Activated CD4-positive, alpha-beta T cell treated with anti-CD3 and anti-CD28 coated beads, Interleukin-2, amount 50 U/mL, for 4 hours (primary cell): ENCODE data around the gene TBC1D22A.

Experiments
- DNase-seq, 2 experiments: peaks; one replicate each; pipeline ENCODE4 v3.0.0-alpha.2; 2020

TBC1D22A gene

DNA sequence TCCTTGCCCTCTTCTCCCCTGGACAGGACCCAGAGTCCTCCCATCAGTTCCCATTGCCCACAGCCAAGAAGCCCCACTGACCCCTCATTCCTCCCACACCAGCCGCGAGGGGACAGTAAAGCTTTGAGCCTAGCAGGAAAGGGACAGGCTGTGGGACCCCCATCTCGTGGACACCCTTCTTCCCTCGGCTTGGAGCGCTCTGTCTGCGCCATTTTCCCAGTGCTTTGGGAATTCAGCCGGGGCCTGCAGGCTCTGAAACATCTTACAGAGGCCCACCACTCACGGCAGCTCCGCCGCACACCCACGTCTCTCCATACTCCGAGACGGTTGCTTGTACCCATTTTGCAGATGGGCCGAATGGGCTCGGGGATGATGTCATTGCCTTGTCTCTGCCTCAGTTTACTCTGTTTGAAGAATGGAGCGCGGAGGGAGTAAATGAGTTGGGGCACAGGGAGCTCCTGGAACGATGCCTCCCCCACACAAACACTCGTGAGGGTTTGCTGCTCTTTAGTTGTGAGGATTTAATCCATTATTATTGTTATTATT lies 447.7 kb downstream of the TBC1D22A start:
- no peak for DNase-seq

DNA sequence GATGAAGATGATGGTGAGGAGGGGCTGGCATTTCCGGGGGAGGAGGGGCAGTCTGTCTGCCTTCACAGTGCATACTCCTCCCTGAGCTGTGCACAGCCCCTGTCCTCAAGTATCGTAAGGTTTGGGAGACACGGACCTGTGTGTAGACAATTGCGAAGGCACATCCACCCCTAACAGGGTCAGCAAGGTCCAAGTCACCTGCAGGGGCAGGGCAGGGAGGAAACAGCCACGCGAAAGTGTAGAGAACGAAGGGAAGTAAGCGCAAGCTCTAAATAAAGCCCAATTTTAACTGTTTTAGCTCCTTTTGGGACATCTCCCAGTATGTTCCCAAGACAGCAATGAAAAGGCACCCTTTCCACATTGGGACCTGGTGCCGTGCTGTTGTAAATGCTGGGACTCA lies 448.2 kb downstream of the TBC1D22A start:
- DNase-seq = no peak

DNA sequence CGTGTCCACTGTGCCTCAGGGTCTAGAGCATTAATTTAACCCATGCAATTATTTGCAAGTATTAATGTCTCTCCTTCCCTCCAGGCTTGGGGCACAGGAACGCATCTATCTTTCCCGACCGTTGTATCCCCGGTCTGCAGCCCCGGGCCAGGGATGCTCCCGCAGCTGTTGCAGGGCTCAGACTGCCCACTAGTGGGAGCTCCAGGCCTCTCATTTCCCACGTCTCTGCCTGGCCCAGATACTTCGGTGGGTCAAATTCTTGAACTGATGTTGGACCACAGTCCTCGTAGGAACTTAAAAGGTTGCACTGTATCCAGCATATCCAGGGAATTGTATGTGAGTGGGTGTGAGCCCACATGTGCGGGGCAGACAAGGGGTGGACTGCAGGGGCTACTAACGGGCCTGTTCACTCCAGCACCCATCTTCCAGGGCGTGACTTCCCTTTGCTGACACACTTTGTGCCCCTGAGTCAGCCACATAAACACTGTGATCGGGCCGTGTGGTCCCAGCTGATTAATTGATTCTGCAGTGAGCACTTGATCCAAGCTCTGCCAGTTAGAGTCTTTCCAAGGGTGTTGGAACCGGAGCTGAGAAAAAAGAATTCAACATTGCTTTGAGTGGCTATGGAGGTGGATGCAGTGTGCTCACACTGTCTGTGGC lies 451.3 kb downstream of the TBC1D22A start:
- DNase-seq = peak; percentile 12 to 16

DNA sequence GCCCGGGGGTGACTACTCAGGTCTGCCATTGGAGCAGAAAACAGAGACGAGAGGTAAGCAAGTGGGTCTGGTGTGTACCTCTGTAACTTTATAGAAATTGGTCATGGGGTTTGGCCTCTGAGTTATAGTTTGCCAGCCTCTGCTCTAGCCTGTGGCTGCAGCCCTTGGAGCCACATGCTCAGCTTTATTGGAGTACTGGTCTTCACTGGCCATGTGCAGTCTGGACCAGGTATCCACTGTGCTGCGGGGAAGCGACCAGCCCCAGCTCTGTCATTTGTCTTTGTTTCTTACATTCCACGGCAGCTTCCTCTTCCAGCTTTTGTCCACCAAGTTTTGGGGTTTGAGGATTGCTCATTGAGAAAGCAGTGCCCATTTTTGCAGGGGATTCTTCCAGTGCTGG lies 453.4 kb downstream of the TBC1D22A start:
- no peak for DNase-seq

DNA sequence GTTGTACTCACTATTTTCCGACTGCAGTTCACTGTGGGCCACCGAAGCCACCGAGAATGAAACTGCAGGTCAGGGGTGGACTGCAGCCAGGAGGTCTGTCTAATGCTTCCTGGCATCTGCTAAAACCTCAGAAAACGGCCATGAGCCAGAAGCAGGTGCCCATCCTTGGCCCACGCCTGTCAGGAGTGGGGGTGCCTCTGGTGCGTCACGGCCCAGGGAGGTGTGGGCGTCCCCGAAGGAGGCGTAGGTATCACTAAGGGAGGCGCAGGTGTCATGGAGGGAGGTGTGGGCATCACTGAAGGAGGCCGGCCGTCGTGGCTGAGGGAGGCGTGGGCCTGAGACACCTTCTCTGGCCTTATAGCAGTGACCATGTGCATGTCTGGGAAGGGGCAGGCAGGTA lies 456.2 kb downstream of the TBC1D22A start:
- no peak for DNase-seq

DNA sequence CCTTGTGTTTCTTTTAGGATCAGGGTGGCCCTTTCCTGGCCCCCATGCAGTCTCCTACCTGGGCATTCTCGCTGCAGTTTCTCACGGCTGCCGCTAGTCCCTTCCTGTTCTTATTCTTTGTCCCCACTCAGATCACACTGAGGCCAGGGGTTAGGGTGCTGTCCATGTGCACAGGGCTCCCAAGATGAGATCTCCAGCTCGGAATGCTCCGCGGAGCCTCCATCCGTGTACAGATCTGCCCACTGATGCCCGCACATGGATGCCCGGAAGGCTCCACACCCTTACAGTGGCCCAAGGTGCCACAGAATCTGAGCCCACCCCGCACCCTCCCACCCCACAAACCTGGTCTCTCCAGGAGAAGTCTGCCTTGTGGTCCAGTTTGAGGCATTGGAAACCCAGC lies 457.3 kb downstream of the TBC1D22A start:
- no peak for DNase-seq

DNA sequence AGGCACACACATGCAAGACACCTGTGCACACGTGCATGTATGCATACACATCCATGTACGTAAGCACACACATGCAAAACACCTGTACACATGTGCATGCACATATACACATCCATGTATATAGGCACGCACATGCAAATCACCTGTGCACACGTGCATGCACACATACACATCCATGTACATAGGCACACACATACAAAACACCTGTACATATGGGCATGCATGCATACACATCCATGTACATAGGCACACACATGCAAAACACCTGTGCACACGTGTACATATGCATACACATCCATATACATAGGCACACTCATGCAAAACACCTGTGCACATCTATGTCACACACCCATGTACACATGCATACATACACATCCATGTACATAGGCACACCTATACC lies 458.3 kb downstream of the TBC1D22A start:
- DNase-seq = no peak

DNA sequence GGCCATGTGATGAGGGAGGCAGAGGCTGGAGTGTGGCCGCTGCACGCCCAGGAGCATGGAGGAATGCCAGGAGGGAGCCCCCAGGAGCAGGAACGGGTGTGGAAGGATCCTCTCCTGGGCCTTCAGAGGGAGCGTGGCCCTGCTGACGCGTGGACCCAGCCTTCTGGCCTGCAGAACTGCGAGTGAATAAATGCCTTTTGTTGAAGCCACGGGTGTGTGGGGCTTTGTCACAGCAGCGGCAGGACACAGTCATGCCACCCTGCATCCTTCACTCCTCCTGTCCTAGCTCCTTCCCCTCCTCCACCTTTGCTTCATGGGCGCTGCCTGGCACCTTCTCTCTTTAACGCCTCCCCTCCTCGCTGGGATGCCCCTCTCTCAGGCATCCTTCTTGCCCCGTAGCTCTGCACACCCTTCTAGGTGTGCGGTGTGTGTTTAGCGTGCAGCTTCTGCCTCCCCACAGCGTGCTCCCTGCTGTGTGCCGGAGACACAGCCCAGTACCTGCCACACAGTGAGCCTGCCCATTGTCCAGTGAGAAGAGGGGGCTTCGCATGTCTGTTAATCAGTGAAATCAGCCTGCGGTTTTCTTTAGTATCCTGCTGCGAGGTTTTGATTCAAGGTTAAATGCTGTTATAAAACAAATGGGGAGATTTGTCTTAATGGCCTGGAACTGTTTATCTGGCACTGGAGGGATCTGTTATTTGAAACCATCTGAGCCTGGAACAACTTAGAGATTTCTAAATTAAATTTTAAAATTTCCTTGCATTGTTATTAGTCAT lies 459.6 kb downstream of the TBC1D22A start:
- no peak for DNase-seq
